GM19324 (cell line): Measurements from ENCODE around the gene CYP27A1.
"Not testable (repeated sequence)": the region's sequence is repeated elsewhere in the genome, so short reads cannot be mapped to it uniquely, and the experiment has no call there.

Experiments
- ATAC-seq: cut with Tn5 transposase; IDR thresholded peaks from one replicate; pipeline ENCODE4 v1.9.1; 2021; ENCODE audit warnings: mild to moderate bottlenecking, moderate library complexity; ENCODE audit not compliant: unreplicated experiment, low FRiP score

CYP27A1 gene

DNA sequence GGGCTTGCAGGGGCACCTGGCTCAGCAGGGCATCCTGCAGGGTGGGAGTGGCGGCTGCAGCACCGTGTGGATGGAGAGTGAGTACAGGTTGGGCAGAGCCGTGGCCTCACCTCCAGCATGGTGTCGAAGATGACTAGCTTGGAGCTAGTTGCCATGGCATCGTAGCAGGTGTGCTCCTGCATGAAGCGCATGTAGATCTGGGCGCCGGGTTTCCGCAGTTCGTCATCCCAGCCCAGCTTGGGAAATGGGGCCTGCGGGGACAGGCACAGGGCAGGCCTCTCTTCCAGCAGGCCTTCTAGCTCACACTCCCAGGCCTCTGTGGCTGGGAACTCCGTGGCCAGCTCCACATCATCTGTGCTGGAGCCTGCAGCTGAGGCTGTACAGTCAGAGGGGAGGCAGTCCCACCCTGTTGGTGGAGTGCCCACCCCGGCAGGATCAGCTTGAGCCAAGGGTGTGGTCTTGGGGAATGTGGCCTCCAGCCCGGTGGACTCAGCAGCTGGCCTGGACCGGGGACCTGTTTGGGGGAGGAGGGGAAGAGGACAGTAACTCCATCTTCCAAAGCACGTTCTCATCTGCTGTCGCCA is 48.0 kb downstream of the CYP27A1 start:
- ATAC-seq = no peak

DNA sequence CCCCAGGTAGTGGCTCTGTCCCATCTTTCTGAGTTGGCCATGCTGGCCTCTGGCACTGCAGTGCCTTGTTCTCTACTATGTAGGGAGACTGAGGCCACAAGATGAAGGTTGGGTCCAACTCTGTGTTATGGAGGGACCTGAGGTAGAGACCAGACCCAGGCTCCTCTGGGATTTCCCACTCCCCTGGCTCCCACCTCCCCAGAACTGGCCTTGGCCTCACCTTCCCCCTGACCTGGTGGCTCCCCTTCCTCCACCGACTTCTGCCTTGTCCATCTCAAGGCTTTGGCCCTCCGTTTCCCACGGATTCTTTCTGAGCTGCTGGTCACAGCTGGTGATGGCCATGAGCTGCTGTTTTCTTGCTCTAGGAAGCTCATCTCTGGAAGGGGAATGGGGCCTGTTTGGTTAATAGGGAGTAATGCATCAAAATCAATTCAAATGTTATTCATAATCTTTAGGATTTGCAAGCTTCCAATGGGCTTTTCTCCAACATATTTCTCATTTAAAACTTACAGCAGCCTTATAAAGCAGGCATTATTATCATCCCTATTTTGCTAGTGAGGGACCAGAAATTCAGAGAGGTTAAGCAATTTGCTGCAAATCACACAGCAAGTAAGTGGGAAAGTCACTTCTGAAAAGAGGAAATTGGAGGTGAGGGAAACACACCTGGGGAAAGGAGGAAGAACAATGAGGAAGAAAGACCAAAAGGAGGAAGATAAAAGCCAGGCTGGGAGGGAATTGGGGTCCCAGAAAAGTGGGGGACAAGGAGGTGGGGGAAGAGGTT is 48.8 kb downstream of the CYP27A1 start:
- ATAC-seq = no peak

DNA sequence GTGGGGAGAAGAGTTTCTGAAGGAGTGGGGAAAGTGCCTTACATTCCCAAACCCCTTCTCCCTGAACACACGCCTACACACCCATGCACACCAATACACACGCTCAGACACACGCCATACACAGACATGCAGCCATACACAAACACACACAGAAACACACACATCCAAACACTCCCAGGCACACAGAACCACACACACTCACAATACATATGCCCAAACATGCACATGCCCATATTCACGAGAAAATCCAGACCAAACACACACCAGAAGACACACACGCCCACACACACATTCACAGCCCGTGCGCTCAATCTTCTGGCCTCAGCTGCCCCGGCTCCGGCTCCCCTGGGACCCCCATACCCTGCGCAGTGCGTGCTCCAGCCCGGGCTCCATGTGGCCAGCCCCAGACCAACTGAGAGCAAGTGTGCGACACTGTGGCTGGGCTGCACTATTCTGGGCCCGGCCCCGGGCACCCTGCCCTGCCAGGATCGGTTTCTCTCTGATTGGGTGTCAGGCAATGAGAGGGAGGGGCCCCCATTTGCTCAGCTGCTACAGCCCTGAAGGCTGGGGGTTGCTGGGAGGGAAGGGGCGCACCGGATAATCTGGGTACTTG is 49.5 kb downstream of the CYP27A1 start, which contains the start of gene PRKAG3:
Gene PRKAG3, minus strand, starts transcription at position 426 of the 613 bp plus-strand sequence.
- no peak for ATAC-seq

DNA sequence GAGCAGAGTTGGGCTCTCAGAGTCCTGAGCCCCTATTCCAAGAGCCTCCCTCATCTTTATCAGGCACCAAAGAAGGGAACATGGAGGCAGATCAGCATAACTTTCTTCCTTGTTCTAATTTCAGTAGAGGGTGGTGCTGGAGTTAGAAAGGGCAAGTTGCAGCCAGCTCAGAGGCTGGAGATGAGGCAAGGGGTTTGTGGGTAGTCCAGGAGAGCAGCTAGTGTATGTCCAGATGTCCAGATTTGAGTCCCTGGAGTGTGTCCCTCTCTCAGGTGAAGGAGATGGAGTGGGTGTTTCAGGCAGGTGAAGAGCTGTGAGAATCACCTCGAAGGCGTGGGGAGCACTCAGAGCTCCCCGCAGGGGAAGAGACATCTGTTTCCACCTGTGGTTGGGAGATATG is 50.1 kb downstream of the CYP27A1 start:
- ATAC-seq = no peak

DNA sequence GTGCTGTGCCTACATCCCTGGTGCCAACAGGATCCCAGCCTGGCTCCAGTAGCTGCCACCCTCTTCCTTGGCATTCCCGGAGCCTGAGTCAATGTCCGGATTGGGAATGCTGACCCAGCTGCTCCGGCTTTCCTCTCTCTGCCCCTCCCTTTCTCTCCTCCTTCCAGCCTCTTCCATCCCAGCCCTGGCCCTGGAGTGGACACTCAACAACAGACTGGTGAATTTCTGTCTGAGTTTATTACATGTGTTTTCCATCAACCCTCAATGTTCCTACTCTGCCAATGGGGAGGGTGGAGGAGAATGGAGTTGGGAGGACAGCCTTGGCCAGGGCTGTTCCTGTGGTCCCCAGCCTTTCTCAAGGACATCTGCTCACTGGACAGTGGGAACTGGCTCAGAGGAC is 50.6 kb downstream of the CYP27A1 start:
- ATAC-seq = no peak

DNA sequence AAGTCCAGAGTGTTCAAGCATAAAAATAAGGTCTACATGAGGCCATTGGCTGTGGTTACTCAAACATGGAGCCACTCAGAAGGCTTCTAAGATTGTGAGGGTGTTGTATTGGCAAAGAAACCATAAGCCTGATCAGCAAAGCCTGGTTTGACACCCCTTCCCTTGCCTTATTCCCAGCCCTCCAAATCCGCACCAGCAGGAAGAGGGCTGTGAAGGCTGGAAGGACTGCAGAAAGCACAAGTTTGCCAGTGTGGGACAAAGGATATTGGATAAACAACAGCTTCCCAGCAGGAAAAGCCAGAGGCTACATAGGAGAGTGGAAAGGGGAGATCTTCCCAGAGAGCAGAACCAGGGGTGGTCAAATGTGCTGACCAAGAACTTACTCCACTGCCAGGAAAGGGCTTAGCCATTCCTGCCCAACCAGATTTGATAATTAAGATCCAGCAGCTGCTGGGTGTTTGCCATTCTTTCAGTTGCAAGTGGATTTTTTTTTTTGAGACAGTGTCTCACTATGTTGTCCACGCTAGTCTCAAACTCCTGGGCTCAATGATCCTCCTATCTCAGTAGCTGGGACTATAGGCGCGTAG is 51.2 kb downstream of the CYP27A1 start:
- no peak for ATAC-seq

DNA sequence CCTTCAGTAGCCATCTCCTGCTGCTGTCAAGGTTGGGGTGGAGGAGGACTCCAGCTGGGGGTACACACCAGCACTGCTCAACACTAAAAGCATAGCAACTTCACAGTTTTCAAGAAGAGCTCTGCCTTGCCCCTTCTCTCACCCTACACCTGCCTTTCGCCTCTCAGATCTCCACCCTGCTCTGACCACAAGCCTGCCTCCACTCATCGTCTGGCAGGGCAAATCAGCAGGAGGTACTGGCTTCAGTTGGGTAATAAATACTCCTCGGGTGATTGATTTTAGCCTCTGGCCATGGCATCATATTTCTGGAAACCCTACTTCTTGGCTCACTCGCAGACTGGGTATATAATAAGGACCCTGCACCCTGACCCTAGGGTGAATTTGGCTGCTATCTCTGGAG is 52.7 kb downstream of the CYP27A1 start:
- no peak for ATAC-seq

DNA sequence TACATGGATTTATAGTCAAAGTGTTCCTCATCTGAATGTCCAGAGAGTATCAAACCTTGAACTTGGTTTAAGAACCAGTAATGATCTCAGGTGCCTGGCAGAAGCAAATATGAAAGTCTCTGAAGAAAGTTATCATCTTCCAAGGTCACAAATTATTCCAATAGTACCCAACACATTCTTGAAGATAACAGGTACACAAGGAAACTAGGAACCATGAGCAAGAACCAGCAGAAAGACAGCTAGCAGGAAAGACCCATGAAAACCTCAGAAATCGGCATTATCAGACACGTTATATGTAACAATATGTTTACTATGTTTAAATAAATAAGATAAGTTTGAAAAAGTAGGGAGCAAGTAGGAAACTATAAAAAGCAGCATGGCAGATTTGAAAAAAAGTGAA is 55.5 kb downstream of the CYP27A1 start:
- no peak for ATAC-seq

DNA sequence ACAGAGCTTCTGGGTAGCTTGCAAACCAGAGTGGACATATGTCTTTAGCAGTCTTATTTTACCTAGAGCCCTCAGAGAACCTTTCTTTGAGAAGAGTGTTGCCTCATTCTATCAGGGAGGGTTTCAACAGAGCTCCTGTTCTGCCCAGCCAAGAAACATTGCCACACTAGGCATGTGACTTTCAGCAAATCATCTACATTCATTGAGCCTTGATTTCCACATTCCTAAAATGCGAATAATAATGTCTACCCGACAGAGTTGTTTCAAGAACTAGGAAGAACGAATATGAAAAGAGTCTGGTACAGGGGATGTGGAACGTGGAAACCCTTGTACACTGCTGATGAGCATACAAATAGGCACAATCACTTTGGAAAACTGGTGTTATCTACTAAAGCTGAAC is 57.5 kb downstream of the CYP27A1 start:
- no peak for ATAC-seq

DNA sequence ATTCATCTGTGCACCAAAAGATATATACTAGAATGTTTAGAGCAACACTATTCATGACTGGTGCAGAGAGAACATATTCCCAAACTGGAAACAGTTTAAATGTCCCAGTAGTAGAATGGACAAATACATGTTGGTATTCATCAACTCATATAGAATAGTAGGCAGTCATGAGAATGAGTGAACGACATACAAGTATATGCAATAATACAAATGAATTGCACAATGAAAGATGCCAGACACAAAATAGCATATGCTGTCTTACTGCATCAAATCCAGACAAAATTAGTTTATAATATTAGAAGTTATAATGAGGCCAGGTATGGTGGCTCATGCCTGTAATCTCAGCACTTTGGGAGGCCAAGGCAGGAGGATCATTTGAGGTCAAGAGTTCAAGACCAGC is 57.9 kb downstream of the CYP27A1 start:
- no peak for ATAC-seq

DNA sequence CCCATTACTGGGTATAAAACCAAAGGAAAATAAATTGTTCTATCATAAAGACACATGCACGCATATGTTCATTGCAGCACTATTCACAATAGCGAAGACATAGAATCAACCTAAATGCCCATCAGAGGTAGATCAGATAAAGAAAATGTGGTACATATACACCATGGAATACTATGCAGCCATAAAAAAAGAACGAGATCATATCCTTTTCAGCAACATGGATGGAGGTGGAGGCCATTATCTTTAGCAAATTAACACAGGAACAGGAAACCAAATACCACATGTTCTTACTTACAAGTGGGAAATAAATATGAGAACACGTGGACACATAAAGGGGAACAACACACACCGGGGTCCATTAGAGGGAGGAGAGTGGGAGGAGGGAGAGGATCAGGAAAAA is 62.4 kb downstream of the CYP27A1 start:
- ATAC-seq = not testable (repeated sequence)

DNA sequence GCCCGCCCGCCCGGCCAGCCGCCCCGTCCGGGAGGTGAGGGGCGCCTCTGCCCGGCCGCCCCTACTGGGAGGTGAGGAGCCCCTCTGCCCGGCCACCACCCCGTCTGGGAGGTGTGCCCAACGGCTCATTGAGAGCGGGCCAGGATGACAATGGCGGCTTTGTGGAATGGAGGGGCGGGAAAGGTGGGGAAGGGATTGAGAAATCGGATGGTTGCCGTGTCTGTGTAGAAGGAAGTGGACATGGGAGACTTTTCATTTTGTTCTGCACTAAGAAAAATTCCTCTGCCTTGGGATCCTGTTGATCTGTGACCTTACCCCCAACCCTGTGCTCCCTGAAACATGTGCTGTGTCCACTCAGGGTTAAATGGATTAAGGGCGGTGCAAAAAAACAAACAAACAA is 65.0 kb downstream of the CYP27A1 start:
- not testable (repeated sequence) for ATAC-seq

DNA sequence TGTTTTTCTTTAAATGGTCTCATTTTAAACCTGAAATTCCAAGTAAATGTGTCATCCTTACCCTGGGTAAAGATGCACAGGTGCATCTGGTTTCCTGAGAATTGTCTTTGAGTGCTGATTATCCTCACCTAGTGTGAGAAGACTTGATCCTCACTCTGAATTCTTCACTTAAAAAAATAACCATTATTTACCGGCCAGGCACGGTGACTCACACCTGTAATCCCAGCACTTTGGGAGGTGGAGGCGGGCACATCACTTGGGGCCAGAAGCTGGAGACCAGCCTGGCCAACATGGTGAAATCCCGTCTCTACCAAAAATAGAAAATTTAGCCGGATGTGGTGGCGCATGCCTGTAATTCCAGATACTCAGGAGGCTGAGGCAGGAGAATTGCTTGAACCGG is 67.8 kb downstream of the CYP27A1 start:
- ATAC-seq = no peak

DNA sequence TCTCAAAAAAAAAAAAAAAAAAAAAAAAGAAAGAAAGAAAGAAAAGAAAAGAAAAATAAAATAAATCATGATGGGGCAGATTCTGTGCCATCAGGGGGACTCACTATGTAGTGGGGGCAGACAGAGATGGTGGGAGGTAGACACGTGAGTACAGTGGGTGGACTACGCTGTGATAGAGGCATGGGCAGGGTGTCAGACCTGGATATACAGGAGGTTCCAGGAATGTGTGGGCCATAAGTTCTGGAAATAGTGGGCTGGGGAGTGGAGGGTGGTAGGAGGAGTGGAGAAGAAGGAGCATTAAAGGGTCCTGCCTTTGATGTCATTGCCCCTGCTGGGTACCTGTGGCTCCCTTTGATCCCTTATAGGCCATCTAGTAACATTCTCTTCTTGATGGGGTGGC is 68.8 kb downstream of the CYP27A1 start:
- no peak for ATAC-seq

DNA sequence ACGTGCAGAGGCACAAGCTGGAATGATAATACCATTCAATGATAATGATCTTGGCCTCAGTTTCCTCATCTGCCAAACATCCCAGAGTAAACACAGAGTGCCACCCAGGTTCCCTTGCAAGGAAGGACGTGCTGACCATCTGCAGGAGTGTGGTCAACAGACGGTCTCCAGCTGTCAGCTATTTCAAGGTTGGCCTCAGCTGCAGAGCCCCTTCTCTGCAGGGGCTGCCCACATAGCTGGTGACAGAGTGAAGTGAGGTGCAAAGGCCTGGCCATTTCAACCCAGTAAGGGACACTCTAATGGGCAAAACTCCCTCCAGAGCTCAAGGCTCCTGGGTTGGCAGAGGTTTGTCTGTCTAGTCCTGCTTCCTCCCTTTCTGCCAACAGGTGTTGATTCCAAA is 69.3 kb downstream of the CYP27A1 start:
- ATAC-seq = no peak

DNA sequence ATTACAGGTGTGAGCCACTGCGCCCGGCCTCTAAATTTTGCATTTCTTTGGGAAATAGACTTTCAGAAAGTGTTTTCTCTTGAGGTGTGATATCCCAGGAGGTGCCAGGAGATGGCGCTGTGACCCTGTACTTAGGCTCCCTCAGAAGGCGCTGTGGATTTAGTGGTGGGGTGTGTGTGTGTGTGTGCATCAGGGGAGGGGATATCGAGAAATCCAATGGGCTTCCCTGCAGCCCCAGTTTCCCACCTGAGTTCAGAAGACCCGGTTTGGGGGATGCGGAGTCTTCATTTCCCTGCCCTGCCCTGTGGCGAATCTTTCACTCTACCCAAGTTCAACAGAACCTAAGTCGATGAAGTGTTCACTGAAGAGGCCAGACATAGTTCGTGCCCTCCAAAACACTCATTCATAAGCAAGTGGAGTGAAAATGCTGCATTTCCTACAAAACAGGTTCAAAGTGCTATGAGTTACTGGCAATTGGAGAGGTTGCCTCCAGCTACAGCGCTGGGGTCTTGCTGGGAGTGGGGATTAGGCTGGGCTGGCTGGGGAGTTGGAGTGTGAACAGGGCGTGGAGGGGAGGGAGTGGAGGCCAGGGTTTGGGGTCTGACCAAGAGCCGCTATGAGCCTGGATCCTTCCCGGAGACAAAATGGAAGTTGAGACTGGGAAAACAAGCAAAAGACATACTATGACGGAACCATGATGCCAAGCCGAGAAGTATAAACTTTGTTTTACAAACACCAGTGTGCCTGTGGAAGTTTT is 71.1 kb downstream of the CYP27A1 start:
- no peak for ATAC-seq

DNA sequence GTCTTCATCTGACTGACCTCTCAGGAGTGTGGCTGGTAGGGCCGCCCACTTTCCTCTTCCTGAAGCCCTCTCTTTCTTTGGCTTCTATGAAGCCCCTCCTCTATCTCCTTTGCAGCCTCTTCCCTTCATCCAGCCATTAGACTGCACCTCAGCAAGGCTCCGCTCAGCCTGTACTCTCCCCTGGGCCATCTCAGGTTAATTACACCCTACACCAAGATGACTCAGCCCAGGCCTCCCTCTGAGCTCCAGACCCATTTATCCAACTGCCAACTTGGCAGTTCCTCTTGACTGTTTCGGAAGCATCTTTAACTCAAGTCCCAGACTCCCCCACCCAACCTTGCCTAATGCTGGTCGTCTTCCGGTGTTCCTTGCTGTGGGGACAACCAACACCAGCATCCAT is 71.8 kb downstream of the CYP27A1 start:
- no peak for ATAC-seq

DNA sequence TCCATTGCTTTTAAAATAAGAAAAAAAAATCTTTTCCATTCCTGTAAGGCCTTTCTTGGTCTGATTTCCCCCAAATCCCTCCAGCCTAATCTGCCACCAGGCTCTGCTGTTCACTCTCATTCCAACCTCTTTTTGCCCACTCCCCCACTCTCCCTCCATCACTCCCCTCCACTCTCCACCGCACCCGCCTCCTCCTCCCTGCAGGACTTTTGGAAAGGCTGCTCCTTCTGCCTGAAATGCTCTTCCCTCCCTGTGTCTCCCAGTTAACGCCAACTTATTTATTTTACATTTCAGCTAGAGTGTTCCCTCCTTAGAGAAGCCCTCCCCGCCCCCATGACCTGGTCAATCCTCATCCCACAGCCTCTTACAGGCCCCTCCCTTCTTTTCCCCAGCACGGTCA is 72.9 kb downstream of the CYP27A1 start:
- no peak for ATAC-seq

DNA sequence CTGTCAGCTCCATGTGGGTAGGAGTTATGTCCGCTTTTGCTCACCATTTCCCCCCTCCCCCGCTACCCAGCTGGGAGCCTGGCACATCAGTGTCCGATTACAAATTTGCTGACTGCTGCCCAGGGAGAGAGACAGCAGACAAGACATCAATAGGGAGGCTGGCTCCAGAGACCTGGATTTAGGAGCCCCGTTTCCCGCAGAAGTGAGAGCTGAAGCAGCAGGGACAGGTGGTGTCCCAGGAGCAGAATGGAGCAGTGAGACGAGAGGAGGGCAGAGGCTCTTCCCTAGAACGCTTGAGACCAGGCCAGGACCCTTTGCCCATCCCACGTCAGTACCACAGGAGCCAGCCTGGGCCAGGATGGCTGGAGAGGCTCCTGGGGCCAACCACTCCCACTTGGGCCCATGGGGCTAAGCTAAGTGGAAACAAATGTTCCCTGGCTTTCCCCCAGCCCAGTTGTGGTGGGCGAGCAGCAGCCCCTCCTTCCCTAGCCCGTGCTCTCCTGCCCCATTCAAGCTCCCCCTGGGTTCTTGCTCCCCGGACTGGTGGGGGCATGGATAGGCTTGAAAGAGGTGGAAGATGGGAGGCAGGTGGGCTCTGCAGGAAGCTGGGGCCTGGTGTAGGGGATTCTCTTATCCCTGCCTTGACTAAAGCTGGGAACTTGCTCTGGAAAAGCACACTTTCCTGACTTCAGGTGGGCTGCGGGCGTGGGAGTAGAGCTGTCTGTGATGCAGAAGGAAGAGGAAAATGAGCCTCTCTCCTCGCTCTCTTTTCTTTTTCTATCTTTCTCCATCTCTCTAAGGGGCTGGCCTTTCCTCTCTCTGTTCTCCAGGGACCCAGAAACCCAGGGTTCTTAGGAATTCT is 73.6 kb downstream of the CYP27A1 start:
- ATAC-seq = no peak
